ENCODE measurements around the gene ANO3.
"Not testable (repeated sequence)": the region's sequence is repeated elsewhere in the genome, so short reads cannot be mapped to it uniquely, and the experiment has no call there.

Gene ANO3

GRCh38 chr11:26331911-26332571 is at the start of gene ANO3:
ANO3 (plus strand) TSS chr11:26332130; CDS start chr11:26332276, 146 bp downstream.
- peak in 1 of 2 donors; percentile 4 for DNase-seq

GRCh38 chr11:26283852-26284408 is 48.0 kb upstream of the ANO3 start:
- DNase-seq = no peak

GRCh38 chr11:26285608-26286007 is 46.3 kb upstream of the ANO3 start:
- DNase-seq = no peak

- no peak for DNase-seq
These were observed 45.4 kb upstream of the ANO3 start for GRCh38 chr11:26286472-26287066.

DNA sequence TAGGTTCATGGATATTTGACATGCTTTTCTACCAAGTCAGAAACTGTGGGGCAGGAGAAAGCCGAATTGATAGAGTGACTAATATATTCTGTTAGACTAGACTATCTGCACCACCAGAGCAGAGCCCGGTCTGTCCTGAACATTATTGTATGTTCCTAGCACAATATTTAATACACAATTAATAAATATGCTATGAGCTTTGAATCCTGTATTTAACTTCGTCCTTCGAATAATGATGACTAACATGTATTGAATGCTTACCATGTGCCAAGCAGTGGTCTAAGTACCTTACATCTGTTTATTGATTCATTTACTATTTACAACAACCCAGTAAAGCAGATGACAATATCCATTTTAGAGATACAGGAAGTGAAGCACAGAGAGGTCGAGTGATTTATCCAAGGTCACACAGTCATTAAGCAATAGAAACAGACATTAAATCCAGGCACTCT is 44.8 kb upstream of the ANO3 start:
- no peak for DNase-seq

- no peak for DNase-seq
These were observed 34.5 kb upstream of the ANO3 start for GRCh38 chr11:26297189-26297975.

GRCh38 chr11:26316372-26316771 is 15.6 kb upstream of the ANO3 start:
- not testable (repeated sequence) for DNase-seq

DNA sequence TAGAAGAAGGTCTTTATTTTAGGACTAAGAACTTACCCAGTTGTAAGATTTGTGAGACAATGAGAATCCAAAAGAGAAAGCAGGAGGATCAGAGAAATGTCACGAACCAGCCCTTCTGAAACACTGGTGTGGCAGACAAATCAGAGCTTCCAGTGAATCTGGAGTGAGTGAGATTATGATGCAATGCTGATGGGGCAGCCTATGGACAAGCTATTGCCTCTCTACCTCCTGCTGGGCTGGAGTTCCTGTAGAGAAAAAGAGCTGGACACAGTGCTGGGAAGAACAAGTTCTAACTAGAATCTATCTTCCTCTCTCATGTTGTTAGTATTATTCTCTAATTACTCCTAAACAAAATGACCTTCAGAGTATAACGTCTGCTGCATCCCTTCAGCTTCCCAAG is 12.0 kb upstream of the ANO3 start:
- no peak for DNase-seq

- DNase-seq = no peak
These were observed 10.4 kb upstream of the ANO3 start for GRCh38 chr11:26321516-26321915.

DNA sequence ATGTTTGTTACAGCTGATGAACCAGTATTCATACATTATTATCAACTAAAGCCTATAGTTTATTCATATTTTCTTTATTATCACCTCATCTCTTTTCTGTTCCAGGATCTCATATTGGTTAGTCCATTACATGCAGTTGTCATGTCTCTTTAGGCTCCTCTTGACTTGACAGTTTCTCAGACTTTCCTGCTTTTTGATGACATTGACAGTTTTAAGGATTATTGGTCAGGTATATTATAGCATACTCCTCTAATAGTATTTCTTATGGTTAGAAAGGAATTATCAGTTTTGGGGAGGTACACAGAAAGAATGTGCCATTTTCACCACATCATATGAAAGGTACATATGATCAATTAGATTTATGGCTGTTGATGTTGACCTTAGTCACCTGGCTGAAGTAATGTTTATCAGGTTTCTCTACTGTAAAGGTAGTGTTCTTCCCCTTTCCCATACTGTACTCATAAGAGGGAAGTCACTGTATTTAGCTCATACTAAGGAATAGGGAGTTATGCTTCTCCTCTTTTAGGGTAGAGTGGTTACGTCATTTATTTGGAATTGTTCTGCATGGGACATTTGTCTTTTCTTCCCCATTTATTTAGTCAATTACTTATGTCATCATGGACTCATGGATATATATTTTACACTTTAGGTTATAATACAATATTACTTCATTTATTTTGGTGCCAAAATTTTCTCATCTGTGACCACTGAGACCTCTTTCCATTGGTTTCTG is 9.4 kb upstream of the ANO3 start:
- DNase-seq = no peak

DNA sequence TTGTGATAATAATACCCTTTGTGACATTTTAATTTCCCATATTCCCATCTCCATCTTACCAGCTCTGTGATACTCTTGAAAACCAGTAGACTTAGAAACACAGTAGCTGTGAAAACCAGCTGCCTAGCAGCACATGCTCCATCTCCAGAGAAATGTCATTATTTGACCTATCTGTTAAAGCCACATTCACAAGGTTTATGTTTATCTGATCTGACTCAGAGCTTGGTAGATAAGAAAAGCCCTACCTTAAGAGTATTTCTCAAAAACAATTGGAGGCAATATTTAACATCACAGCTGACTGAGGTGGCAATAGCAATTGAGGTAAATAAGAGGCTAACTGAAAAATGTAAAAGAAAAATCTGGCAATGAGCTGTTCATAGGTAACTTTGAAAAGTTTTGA is 8.1 kb upstream of the ANO3 start:
- DNase-seq = no peak

DNA sequence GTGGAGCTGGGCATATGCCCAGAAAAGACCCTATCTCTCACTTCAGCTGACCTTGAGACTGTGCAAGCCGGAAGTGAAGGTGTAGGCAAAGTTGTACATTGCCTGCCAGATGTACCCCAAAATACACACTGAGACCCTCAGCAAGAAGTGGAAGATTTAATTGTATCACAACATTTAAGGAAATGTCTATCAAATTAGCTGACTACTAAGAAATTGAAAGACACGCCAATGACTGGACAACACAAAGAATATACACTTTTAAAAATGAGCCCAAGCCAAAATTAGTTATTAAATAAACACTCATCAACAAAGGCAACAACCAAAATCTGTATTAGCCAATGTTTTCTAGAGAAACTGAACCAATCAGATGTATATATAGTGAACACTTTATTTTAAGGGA is 7.7 kb upstream of the ANO3 start:
- no peak for DNase-seq

- no peak for DNase-seq
These were observed 5.0 kb upstream of the ANO3 start for GRCh38 chr11:26326793-26327400.

- no peak for DNase-seq
These were observed 2.7 kb upstream of the ANO3 start for GRCh38 chr11:26329206-26329605.

DNA sequence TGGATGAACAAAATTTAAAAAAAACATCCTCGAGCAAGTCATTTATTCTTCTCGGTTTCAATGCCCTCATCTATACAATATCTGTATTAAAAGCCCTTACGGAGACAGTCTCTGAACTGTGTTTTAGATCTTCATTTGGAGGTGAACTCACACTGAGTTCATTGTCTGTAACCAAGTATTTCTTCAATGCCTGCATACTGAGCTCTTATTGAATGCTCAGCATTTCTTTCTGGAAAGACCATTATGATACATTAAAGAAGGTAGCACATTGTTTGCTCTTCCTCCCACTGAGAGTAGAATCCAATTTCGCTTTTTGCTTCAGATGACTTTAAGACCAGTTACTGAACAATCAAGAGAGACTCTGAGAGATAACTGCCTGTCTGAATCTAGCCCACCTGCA is 1.7 kb upstream of the ANO3 start:
- DNase-seq = no peak

DNA sequence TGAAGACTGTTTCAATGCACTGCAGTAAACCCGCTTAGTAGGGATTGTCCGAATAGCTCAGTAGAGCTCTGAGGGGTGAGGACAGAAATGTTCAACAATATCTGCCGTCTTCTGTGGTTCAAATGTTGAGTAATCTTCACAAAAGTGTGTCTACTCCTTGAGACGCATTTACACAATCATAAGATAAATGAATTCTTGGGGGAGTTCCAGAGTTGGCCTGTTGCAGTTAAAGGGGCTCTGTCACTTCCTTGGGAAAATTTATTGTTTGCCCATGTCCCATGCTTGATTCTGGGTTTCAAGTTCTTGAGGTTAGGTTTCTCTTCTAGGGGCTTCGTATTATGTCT is 614 bp downstream of the ANO3 start:
- no peak for DNase-seq

- DNase-seq = no peak
These were observed 2.0 kb downstream of the ANO3 start for GRCh38 chr11:26333906-26334305.

DNA sequence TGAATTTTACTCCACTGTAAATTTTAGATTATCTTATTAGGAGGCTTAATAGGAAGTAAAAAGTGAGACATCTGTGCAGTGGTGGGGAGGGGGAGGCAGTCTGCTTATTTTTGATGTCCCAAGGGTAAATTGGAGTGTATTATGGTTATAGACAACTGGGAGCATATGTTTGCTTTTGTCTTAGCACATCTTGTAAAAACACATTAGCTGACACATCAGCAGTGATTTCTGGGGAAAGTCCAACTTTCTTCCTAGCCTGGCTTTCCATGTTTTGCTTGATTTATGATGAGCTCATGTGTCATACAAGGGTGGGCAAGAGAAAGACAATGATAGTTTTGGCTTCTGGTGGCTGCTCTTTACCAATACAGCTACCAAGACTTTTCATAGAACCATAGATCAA is 4.0 kb downstream of the ANO3 start:
- DNase-seq = no peak

GRCh38 chr11:26344647-26345046 is 12.7 kb downstream of the ANO3 start:
- DNase-seq = no peak

DNA sequence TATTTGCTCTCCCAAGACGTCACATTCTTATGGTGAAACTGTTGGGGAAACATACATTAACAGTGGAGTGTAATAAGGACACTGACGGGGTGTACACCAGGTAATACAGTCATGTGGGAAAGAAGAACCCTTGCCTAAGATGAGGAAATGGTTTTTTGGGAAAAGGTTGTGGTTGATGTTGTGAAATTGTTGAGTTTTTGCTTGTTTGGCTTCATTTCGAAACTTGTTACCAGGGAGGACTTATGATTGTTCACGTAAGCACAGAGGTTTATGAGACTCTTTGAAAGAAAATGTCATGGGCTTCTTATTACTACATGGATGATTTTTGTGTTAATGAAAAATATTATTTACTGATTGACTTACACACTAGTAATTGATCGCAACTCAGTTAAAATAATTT is 16.8 kb downstream of the ANO3 start:
- no peak for DNase-seq

DNA sequence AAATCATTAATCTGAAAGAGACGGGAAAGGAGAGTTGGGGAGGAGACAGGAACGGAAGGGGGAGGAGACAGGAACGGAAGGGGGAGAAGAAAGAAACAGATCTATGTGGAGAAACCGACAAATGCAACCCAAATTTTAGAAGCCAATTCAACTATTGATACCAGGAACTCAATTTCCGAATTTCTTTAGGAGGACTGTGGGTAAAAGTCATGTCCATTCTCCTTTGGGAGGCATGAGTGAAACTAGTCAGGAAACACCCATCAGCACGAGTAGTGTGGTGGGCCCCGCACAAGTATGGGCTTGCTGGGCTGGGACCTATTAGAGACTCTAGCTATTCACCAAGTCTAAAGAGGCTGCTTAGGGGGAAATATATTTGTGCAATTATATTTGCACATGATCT is 18.1 kb downstream of the ANO3 start:
- no peak for DNase-seq

DNA sequence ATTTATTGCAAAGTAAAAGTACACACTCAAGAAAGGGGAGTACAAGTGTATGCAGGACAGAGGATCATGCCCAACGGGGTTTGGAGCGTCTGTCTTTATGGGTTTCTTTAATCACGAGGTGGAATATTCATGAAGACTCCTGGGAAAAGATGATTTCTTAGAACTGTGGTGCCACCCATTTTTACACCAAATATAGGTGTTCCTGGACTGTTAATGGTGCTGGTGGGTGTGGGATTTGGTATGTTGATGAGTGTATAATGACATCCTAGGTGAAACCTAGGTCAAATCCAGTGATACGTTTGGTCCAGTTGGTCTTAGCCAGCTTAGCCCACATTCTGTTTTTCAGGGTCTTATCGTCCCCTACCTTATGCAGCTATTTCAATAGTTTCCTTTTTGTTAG is 21.1 kb downstream of the ANO3 start:
- DNase-seq = no peak

- DNase-seq = no peak
These were observed 27.1 kb downstream of the ANO3 start for GRCh38 chr11:26359055-26359454.
